Progenitor cell of endocrine pancreas (in vitro differentiated cells): ENCODE results near the gene CDHR3. TPM values are rescaled to one million over a fixed set of nuclear protein-coding genes. Genes with fewer than 3 reads are reported as not detected.

Experiments used
- DNase-seq: peaks from one replicate; pipeline ENCODE4 v3.0.0; 2021; ENCODE audit warnings: low spot score; ENCODE audit not compliant: unreplicated experiment
- H3K27ac Mint-ChIP-seq: 2 replicates; pipeline ENCODE4 v1.8.0; 2021; ENCODE audit warnings: mild to moderate bottlenecking, moderate library complexity, mixed read lengths
- H3K27me3 Mint-ChIP-seq: 2 replicates; pipeline ENCODE4 v1.8.0; 2021; ENCODE audit warnings: mixed read lengths
- H3K36me3 Mint-ChIP-seq: 2 replicates; pipeline ENCODE4 v1.8.0; 2022; ENCODE audit warnings: mixed read lengths; ENCODE audit not compliant: insufficient read depth
- H3K4me1 Mint-ChIP-seq: 2 replicates; pipeline ENCODE4 v1.8.0; 2021; ENCODE audit warnings: low read depth, mixed read lengths
- H3K4me3 Mint-ChIP-seq: 2 replicates; pipeline ENCODE4 v1.8.0; 2021; ENCODE audit warnings: low read depth, mild to moderate bottlenecking, moderate library complexity, mixed read lengths
- H3K9me3 Mint-ChIP-seq: 2 replicates; pipeline ENCODE4 v1.8.0; 2021; ENCODE audit warnings: low read depth, mixed read lengths
- CTCF ChIP-seq: fragments of 200-600 bp; sonication (generic); IDR thresholded peaks from one replicate; pipeline ENCODE4 v1.5.0; 2021; ENCODE audit warnings: antibody characterized with exemption, mild to moderate bottlenecking; ENCODE audit not compliant: unreplicated experiment
- total RNA-seq: library from RNA; stranded (reverse); gene quantifications from 2 replicates; pipeline ENCODE4 v1.2.1, GENCODE V29; 2021

The CDHR3 gene
- total RNA-seq, 1 donor from 2014 or later, result 15.7 TPM

GRCh38 chr7:106042196-106042611 lies 79.1 kb downstream of the CDHR3 start:
- Mint-ChIP-seq H3K27me3 (peaks cover 43% of the 10 kb centered on the region), H3K36me3 (no peaks in the 10 kb centered on the region), H3K9me3 (no peaks in the 10 kb centered on the region), H3K27ac (peak overlapping the region; percentile 62), H3K4me3 (no peak overlapping the region), H3K4me1 (peaks cover 14% of the 10 kb centered on the region)
- no peak for DNase-seq
- no peak for TF ChIP-seq CTCF

- DNase-seq, result no peak
- H3K27ac Mint-ChIP-seq, result no peak overlapping the region
- H3K4me1 Mint-ChIP-seq, result peaks cover 6% of the 10 kb centered on the region
Measured at GRCh38 chr7:106045139-106045538, 82.1 kb downstream of the CDHR3 start.

GRCh38 chr7:106045586-106045985 lies 82.5 kb downstream of the CDHR3 start:
- no peak for TF ChIP-seq CTCF
- H3K4me1 Mint-ChIP-seq, result peaks cover 6% of the 10 kb centered on the region
- H3K36me3 Mint-ChIP-seq, result no peaks in the 10 kb centered on the region
- no peak overlapping the region for H3K27ac Mint-ChIP-seq
- H3K27me3 Mint-ChIP-seq, result peaks cover 30% of the 10 kb centered on the region
- no peak for DNase-seq
- H3K9me3 Mint-ChIP-seq, result no peaks in the 10 kb centered on the region
- no peak overlapping the region for H3K4me3 Mint-ChIP-seq

More at GRCh38 chr7:106045139-106045538, 82.1 kb downstream of the CDHR3 start:
- Mint-ChIP-seq H3K36me3 (no peaks in the 10 kb centered on the region), H3K4me3 (no peak overlapping the region), H3K9me3 (no peaks in the 10 kb centered on the region), H3K27me3 (peaks cover 34% of the 10 kb centered on the region)
- TF ChIP-seq CTCF, result no peak

GRCh38 chr7:106047184-106047583 lies 84.1 kb downstream of the CDHR3 start:
- no peak overlapping the region for H3K4me3 Mint-ChIP-seq
- H3K27ac Mint-ChIP-seq, result no peak overlapping the region
- no peak for TF ChIP-seq CTCF
- DNase-seq, result no peak
- no peaks in the 10 kb centered on the region for H3K36me3 Mint-ChIP-seq
- H3K9me3 Mint-ChIP-seq, result no peaks in the 10 kb centered on the region
- peaks cover 3% of the 10 kb centered on the region for H3K4me1 Mint-ChIP-seq
- peaks cover 31% of the 10 kb centered on the region for H3K27me3 Mint-ChIP-seq

GRCh38 chr7:106047818-106048705 lies 85.0 kb downstream of the CDHR3 start:
- no peak for DNase-seq
- H3K36me3 Mint-ChIP-seq, result no peaks in the 10 kb centered on the region
- H3K27ac Mint-ChIP-seq, result no peak overlapping the region
- peaks cover 28% of the 10 kb centered on the region for H3K27me3 Mint-ChIP-seq
- no peak for TF ChIP-seq CTCF
- no peak overlapping the region for H3K4me3 Mint-ChIP-seq
- no peaks in the 10 kb centered on the region for H3K4me1 Mint-ChIP-seq
- H3K9me3 Mint-ChIP-seq, result no peaks in the 10 kb centered on the region
